ENCODE measurements around the gene YES1.
"Not testable (repeated sequence)": the region's sequence is repeated elsewhere in the genome, so short reads cannot be mapped to it uniquely, and the experiment has no call there.

The YES1 gene

DNA sequence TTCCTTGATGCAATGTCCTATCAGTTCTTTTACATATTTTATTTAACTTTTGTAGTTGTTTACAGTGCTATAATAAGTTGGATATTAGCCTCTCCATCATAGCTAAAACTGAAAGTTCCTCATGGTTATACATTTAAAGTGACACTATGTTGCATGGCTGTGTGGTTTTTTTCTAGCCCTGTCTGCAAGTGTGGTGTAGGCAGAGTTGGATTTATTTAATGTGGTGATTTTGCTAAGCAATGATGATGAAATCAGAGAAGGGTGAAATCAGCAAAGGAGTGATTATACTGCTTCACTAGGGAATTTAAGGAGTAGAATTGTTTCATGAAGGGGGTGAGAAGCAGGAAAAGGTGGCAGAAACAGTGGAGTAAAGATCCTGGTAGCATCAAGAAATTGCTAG is 81.3 kb downstream of the YES1 start:
- no peak for DNase-seq (ENCODE audit: extremely low read depth in 1 of 2, low read depth in 1 of 2)

- not testable (repeated sequence) for DNase-seq (ENCODE audit: extremely low read depth in 1 of 2, low read depth in 1 of 2)
Measured at GRCh38 chr18:730120-730519, 81.9 kb downstream of the YES1 start.

DNA sequence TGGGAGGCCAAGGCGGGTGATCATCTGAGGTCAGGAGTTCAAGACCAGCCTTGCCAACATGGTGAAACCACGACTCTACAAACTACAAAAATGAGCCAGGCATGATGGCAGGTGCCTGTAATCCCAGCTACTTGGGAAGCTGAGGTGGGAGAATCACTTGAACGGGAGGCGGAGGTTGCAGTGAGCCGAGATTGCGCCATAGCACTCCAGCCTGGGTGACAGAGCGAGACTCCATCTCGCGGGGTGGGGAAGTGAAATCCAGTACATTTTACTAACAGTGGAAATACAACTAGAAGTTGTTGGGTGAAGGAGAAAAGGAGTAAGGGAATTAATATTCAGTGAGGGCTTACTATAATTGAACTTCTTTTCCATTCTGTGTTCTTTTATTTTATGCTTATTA is 86.4 kb downstream of the YES1 start:
- DNase-seq (ENCODE audit: extremely low read depth in 1 of 2, low read depth in 1 of 2): no peak

- DNase-seq (ENCODE audit: extremely low read depth in 1 of 2, low read depth in 1 of 2): no peak
Measured at GRCh38 chr18:723541-724080, 88.4 kb downstream of the YES1 start.

- no peak for DNase-seq (ENCODE audit: extremely low read depth in 1 of 2, low read depth in 1 of 2)
Measured at GRCh38 chr18:717003-717402, 95.0 kb downstream of the YES1 start.

GRCh38 chr18:715626-716025 is 96.4 kb downstream of the YES1 start:
- DNase-seq (ENCODE audit: extremely low read depth in 1 of 2, low read depth in 1 of 2): no peak

DNA sequence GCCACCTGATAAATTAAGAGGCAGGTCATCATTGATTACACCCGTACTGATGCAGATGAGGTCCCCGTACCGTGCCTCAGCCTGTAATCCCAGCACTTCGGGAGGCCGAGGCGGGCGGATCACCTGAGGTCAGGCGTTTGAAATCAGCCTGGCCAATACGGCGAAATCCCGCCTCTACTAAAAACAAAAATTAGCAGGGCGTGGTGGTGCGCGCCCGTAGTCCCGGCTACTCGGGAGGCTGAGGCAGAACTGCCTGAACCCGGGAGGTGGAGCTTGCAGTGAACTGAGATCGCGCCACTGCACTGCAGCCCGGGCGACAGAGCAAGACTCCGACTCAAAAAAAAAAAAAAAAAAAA is 98.9 kb downstream of the YES1 start:
- DNase-seq (ENCODE audit: extremely low read depth in 1 of 2, low read depth in 1 of 2): no peak

- DNase-seq (ENCODE audit: extremely low read depth in 1 of 2, low read depth in 1 of 2): peak; percentile 75 to 84
Measured at GRCh38 chr18:712401-713134, 99.5 kb downstream of the YES1 start, which contains the start of gene ENOSF1. TSS of gene ENOSF1 (minus strand) at chr18:712630. CDS start at chr18:712587, 43 bp downstream.

DNA sequence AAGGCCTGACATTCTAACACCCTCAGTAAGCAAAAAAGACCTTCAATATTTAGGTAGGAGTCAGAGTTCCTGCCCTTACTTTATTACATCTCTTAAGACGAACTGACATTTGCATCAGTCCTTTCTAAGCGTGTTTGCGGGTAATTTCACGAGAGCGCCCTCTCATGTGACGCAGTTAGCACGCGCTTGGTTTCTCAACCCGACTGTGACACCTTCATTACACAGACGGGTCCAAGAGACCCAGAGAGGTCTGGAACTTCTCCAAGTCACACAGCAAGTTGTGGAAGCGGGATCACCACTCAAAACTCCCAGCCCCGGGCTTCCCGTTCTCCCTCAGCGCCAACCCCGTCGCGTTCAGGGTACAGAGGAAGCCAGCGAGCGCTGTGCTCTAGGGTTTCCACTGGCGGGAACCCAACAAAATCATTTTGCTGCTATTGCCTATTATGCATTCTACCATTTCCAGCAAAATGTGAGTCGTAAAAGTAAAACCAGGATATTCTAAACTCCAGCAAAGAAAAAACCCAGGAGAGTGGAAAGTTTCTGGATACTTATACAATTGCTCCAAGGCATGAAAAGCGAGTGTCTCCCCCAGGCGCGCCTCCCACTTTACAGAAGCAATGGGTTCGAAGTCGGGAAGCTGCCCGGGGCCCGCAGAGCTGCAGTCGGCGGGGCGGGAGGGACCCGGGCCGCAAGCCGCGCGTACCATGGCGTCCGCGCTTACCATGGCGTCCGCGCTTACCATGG is 100.2 kb downstream of the YES1 start:
- DNase-seq (ENCODE audit: extremely low read depth in 1 of 2, low read depth in 1 of 2): peak; percentile 40 to 57

GRCh38 chr18:711310-711656 is 100.8 kb downstream of the YES1 start:
- DNase-seq (ENCODE audit: extremely low read depth in 1 of 2, low read depth in 1 of 2): no peak

- no peak for DNase-seq (ENCODE audit: extremely low read depth in 1 of 2, low read depth in 1 of 2)
Measured at GRCh38 chr18:710418-711300, 101.4 kb downstream of the YES1 start.

DNA sequence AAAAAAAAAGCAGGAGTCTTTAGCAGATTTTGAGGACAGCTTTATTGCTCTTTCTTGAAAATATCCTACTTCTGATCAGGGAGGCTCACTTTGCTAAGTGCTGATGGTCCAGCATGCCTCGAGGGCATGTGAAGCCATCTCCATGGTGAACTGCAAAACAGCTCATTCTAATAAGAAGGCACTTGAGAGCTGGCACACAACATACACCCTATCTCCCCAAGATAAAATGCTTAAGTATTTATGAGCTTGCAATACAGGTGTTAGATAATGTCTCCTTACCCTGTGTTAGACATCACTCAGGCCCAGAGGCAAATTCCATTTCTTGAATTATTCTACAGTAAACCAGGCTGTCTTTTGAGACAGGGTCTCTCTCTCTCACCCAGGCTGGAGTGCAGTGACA is 102.3 kb downstream of the YES1 start:
- DNase-seq (ENCODE audit: extremely low read depth in 1 of 2, low read depth in 1 of 2): no peak

- no peak for DNase-seq (ENCODE audit: extremely low read depth in 1 of 2, low read depth in 1 of 2)
Measured at GRCh38 chr18:708096-708495, 103.9 kb downstream of the YES1 start.

DNA sequence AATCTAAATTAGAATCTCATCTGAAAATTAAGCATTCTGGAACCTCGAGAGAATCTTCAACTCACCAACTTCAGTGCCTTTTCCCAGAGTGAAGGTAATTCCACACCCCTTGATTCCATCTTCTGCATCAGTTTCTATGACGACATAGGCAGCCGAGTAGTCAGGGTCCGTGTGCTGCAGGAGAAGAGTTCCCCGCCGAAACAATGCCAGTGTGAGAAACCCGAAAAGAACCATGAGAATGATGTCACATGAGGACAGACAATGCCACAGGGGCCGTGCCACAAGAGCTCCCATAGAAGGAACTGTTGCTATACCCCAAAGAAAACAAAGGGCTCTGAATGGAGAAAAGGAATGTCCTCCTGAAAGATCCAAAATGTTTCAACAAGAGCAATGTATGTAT is 105.6 kb downstream of the YES1 start:
- DNase-seq (ENCODE audit: extremely low read depth in 1 of 2, low read depth in 1 of 2): no peak

DNA sequence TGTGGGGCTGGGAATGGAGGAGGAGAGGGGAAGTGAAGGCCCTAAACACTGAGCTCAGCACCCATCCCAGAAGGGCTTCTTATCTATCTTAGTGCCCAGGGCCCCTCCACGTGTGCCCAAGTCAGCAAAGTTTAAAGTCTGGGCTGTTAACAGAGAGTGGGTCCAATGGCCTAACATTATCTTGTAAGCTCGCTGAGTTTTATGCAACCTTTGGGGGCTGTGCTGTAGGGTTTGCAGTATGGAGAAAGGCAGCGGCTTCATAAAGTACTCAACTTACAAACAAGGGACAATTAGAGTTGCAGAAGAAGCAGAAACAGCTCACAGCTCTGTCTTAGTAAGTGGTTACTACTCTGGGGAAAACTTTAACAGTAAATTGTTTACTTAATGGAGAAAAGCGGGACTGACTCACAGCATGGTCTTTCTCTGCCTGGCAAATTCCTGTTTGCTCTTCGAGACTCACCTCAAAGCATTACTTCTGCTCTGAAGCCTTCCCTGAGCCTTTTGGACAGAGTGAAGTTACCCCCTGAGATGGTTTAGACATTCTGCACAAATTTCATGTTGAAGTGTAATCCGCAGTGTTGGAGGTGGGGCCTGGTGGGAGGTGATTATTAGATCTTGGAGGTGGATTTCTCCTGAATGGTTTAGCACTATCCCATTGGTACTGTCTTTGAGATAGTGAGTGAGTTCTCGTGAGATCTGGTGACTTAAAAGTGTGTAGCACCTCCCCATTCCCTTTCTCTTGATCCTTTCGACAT is 108.7 kb downstream of the YES1 start:
- DNase-seq (ENCODE audit: extremely low read depth in 1 of 2, low read depth in 1 of 2): no peak

DNA sequence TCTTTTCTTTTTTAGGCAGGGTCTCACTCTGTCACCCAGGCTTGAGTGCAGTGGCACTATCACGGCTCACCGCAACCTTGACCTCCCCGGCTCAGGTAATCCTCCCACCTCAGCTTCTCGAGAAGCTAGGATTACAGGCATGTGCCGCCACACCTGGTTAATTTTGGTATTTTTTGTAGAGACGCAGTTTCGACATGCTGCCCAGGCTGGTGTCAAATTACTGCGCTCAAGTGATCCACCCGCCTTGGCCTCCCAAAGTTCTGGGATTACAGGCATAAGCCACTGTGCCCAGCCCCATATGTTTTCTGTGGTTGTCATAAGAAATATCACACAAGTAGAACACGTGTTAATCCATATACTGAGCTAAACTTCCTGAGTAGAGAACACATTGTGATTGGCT is 114.2 kb downstream of the YES1 start:
- DNase-seq (ENCODE audit: extremely low read depth in 1 of 2, low read depth in 1 of 2): no peak

DNA sequence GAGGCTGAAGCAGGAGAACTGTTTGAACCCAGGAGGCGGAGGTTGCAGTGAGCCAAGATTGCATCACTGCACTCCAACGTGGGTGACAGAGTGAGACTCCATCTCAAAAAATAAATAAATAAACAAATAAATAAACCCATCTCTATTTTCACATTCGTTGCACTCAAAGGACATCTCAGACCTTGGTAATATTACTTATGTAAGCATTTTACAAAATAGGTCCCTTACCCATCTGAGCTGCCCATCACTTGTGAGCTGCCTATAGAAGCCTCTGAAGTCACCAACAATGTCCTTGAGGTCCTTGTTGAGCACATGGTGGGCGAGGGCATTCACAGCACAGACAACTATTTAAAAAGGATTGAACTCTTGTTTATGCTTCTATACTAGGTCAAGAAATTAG is 115.0 kb downstream of the YES1 start:
- no peak for DNase-seq (ENCODE audit: extremely low read depth in 1 of 2, low read depth in 1 of 2)

GRCh38 chr18:693466-694187 is 118.4 kb downstream of the YES1 start:
- DNase-seq (ENCODE audit: extremely low read depth in 1 of 2, low read depth in 1 of 2): no peak

GRCh38 chr18:692824-693223 is 119.2 kb downstream of the YES1 start:
- DNase-seq (ENCODE audit: extremely low read depth in 1 of 2, low read depth in 1 of 2): no peak

- no peak for DNase-seq (ENCODE audit: extremely low read depth in 1 of 2, low read depth in 1 of 2)
Measured at GRCh38 chr18:688323-688722, 123.7 kb downstream of the YES1 start.
